GM10248 (cell line): Measurements from ENCODE around the gene CELF5.

ENCODE experiments used
- CTCF ChIA-PET: fragments of 300-600 bp; sonication (Branson Sonifier 250); formaldehyde crosslinking; extraction: SDS; loops from one replicate; lab custom pipeline; 2021; ENCODE audit warnings: antibody characterized with exemption; lab: Yijun Ruan, JAX
- POLR2A ChIA-PET: fragments of 350-650 bp; sonication (Branson Sonifier 250); formaldehyde crosslinking; extraction: SDS; loops from one replicate; lab custom pipeline; 2020; ENCODE audit warnings: antibody characterized with exemption; lab: Yijun Ruan, JAX
- DNase-seq: peaks from one replicate; pipeline ENCODE4 v3.0.0; 2012; ENCODE audit errors: extremely low spot score
- TF ChIP-seq, protein P1 (sequence below): IDR thresholded peaks from 2 replicates; pipeline ENCODE4 v1.5.1; 2012; ENCODE audit warnings: mild to moderate bottlenecking, low read depth; ENCODE audit errors: extremely low read depth, missing control alignments, control extremely low read depth

The CELF5 gene

DNA sequence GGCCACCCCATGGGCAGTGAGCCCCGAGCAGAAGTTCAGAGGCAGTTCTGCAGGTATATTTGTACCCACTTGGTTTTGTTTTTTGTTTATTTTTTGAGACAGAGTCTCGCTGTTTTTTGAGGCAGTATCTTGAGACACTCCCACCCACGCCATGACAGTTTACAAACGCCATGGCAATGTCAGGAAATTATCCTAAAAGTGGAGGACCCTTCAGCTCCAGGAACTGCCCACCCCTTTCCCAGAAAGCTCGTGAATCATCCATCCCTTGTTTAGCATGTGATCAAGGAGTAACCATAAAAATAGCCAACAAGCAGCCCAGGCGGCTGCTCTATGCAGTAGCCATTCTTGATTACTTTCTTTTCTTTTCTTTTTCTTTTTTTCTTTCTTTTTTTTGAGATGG is 41.0 kb downstream of the CELF5 start:
- ChIA-PET CTCF (interaction anchor here (1.4 kb wide), 1 partner anchor 10 kb away, joined by 4 read pairs; no protein-coding TSS in a partner anchor), POLR2A (no interaction called here)
- no peak for DNase-seq
- TF ChIP-seq, protein P1, sequence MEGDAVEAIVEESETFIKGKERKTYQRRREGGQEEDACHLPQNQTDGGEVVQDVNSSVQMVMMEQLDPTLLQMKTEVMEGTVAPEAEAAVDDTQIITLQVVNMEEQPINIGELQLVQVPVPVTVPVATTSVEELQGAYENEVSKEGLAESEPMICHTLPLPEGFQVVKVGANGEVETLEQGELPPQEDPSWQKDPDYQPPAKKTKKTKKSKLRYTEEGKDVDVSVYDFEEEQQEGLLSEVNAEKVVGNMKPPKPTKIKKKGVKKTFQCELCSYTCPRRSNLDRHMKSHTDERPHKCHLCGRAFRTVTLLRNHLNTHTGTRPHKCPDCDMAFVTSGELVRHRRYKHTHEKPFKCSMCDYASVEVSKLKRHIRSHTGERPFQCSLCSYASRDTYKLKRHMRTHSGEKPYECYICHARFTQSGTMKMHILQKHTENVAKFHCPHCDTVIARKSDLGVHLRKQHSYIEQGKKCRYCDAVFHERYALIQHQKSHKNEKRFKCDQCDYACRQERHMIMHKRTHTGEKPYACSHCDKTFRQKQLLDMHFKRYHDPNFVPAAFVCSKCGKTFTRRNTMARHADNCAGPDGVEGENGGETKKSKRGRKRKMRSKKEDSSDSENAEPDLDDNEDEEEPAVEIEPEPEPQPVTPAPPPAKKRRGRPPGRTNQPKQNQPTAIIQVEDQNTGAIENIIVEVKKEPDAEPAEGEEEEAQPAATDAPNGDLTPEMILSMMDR, result no peak

DNA sequence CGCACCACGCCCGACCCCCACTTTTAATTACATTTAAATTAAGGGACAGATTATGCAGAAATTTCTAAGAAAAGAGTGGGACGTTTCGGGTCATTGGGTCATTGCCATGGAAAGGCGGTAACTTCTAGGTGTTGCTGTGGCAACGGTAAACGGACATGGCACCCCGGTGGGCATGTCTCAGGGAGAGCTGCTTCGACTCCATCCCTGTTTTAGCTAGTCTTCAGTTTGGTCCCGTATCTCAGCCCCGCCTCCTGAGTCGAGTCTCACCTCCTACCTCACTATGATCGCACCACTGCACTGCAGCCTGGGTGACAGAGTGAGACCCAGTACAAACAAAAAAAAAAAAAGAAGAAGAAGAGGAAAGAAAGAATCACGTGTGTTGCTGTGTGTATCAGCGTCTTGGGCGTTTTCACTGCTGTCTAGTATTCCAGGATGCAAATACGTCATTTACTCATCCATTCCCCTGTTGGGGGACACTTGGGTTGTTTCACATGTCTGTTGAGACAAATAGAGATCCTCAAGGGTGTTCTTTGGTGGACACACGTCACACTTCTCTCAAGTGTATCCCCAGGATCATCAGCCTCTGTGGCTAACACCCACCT is 41.7 kb downstream of the CELF5 start:
- TF ChIP-seq, protein P1, result no peak
- CTCF ChIA-PET, result no interaction called here
- DNase-seq, result no peak
- POLR2A ChIA-PET, result no interaction called here

DNA sequence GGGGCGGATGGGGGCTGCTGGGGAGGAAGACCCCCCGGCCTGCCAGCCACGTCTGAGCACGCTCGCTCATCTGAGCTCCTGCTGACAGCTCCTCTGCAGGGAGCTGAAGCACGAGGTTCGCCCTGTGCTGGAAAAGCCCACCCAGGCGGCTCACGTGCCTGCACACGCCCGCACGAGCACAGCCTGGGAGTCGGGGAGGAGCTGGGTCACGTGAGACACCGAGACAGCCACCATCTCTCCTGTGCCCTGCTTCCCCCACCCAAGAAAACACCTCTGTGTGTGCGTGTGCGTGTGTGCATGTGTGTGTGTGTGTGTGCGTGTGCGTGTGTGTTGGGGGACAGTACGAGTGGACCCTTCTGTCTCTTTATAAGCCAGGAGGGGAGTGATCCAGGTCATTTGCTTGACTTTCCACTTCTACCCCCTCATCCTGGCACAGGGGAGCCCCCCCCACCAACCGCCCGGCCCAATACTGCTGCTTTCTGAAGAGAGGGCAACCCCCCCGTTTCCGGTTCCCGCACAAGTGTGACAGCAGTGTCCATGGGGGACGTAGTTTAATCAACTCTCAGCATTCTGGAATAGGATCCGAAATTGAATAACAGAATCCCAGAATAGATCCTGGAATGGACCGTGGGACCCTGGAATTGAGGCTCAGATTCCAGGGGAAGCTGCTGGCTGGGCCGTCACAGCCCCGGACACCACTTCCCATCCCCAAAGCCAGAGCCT is 42.5 kb downstream of the CELF5 start:
- ChIA-PET CTCF (no interaction called here), POLR2A (no interaction called here)
- DNase-seq, result no peak
- TF ChIP-seq, protein P1, result no peak

GRCh38 chr19:3268326-3268725 is 43.9 kb downstream of the CELF5 start:
- no peak for DNase-seq
- TF ChIP-seq, protein P1, result no peak
- ChIA-PET CTCF (no interaction called here), POLR2A (no interaction called here)

DNA sequence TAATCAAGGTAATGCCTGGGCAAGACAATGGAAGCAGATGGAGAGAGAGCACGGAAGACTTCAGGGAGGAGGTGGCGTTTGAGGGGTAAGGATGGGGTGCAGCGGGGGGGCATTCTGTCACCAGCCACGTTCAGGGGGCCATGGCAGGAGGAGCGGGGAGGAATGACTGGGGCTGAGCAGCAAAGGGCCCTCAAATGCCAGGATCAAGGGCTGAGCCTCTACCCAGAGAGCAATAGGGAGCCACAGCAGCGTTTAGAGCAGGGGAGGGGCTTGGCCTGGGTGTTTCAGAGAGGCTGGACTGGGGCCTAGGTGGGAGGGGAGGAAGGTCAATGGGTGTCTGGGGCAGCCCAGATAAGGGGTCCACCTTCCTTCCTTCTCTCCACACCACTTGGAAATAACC is 44.3 kb downstream of the CELF5 start:
- TF ChIP-seq, protein P1, result no peak
- no peak for DNase-seq
- POLR2A ChIA-PET, result no interaction called here
- CTCF ChIA-PET, result no interaction called here

- CTCF ChIA-PET, result interaction anchor here (1.6 kb wide), 1 partner anchor 35 kb away, joined by 4 read pairs; no protein-coding TSS in a partner anchor
- TF ChIP-seq, protein P1, result no peak
- POLR2A ChIA-PET, result no interaction called here
- DNase-seq, result no peak
These were observed 45.6 kb downstream of the CELF5 start for GRCh38 chr19:3269916-3270671.
